HK-2 (cell line): ENCODE measurements around the gene NMT1.
A peak's percentile ranks its signal among the peaks of the same experiment; 100 is the strongest.

Source experiments
- DNase-seq: peaks from one replicate; pipeline ENCODE4 v3.0.0-alpha.2; 2018; ENCODE audit not compliant: unreplicated experiment

NMT1 gene

GRCh38 chr17:45135192-45135977, 74.3 kb downstream of the NMT1 start, which contains the start of gene ACBD4:
TSS of gene ACBD4 (plus strand) at chr17:45135687. CDS start at chr17:45136145, 458 bp downstream.
- peak; percentile 99 for DNase-seq

DNA sequence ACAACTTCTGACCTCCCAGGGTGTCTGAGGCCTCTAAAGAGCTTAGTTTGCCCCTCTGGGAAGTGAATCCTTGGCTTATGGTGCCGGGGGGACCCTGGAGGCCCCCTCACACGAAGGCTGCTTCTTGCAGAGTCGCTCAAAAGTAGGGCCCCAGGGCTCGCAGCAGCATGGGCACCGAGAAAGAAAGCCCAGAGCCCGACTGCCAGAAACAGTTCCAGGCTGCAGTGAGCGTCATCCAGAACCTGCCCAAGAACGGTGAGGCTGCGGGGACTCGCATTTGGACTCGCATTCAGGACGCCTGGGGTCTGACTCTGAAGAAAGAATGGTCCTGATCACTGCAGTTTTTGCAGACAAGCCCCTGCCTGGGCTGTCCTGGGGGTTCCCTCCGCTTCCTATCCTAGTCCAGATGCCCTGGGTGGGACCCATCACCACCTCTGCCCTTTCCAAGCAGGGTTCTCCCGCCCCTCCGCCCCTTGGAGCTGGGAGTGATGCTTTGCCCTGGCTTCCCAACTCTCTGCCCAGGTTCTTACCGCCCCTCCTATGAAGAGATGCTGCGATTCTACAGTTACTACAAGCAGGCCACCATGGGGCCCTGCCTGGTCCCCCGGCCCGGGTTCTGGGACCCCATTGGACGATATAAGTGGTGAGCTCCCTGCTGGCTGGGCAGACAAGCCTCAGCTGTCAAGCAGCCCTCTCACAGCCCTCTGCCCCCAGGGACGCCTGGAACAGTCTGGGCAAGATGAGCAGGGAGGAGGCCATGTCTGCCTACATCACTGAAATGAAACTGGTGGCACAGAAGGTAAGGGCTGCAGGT, 75.1 kb downstream of the NMT1 start:
- DNase-seq = no peak

DNA sequence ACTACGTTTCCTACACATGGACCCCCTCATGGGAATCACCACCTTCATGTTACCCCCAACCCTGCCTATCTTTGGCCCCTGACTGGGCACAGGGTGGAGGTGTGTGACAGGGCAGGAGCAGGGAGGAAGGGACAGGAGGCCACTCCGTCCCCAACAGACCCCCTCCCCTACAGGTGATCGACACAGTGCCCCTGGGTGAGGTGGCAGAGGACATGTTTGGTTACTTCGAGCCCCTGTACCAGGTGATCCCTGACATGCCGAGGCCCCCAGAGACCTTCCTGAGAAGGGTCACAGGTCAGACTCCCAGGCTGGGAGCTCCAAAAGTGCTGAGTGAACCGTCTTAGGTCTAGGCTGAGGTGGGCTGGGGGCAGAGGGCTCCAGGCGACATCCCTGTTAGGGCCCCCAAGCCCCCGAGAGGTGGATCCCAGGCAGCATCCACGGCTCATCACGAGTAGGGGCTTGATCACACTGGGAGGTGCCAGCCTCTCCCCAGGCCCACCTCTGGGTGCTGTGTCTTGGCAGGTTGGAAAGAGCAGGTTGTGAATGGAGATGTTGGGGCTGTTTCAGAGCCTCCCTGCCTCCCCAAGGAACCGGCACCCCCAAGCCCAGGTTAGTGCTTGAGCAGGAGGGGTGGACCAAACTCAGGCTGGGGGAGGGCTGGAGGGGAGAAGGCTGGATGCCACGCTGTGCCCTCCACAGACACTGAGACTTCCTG, 75.9 kb downstream of the NMT1 start:
- no peak for DNase-seq

GRCh38 chr17:45137561-45138305, 76.6 kb downstream of the NMT1 start:
- no peak for DNase-seq

DNA sequence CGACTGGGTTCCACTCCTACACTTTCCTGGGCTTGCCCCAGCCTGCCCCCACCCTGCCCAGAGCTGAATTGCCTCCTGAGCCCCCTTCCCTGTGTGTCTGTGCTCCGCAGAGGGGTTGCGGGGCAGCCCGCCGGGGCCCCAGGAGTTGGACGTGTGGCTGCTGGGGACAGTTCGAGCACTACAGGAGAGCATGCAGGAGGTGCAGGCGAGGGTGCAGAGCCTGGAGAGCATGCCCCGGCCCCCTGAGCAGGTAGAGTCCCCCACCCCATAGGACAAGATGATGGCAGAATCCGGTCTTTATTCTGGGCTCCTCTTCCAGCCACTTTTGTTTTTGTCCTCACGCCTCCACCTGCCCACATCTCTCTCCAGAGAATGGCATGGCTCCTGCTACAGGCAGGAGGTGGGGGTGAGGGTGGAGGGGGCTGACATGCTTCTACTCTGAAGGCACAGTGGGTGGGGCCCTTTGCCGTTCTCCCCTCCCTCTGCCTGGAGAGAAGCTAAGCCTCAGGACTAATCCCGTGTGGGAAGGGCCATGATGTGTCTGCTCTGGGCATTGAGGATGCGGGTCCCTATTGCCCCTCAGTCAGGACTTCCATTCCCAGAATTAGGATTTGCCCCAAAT, 77.9 kb downstream of the NMT1 start:
- DNase-seq = no peak

GRCh38 chr17:45139533-45139920, 78.4 kb downstream of the NMT1 start:
- DNase-seq = no peak

- DNase-seq = no peak
Measured at GRCh38 chr17:45143094-45143670, 82.1 kb downstream of the NMT1 start.

GRCh38 chr17:45143767-45144198, 82.7 kb downstream of the NMT1 start:
- DNase-seq = no peak

GRCh38 chr17:45144199-45145034, 83.3 kb downstream of the NMT1 start:
- no peak for DNase-seq

DNA sequence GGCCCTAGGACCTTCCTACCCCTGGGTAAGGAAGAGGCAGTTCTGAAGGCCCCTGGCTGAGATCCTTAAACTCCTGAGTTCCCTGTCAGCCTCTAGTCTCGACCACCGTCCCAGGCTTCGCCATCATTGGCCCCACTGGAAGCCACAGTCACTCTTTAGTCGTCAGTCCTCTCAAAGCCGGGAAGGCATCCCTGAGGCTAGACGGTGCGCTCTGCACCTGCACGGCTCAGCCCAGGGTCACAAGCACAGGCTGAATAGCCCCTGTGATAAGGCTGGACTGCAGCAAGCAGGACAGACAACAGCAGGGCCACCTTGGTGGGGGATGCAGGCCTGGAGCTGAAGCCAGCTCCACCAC, 83.9 kb downstream of the NMT1 start:
- DNase-seq = no peak

DNA sequence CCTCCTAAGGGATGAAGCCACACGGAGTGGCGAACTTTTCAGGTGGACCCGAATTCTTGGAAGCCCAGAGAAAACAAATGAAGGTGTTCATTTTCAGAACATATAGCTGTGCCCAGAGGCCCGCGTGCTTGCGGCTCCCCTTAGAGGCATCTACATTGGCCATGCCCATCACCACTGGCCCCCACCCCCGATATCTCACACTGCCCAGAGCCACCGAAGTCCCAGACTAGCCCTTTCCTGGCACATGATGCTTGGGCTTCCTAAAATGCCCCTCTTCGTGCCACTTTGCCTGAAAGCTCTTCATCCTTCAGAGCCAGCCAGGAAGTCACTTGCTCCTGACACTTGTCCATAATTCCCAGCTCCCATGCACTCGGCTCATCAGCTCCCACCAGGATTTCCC, 85.0 kb downstream of the NMT1 start:
- DNase-seq = no peak

GRCh38 chr17:45146592-45146889, 85.4 kb downstream of the NMT1 start:
- DNase-seq = no peak

- DNase-seq = peak; percentile 78
Measured at GRCh38 chr17:45146890-45147580, 85.9 kb downstream of the NMT1 start.

DNA sequence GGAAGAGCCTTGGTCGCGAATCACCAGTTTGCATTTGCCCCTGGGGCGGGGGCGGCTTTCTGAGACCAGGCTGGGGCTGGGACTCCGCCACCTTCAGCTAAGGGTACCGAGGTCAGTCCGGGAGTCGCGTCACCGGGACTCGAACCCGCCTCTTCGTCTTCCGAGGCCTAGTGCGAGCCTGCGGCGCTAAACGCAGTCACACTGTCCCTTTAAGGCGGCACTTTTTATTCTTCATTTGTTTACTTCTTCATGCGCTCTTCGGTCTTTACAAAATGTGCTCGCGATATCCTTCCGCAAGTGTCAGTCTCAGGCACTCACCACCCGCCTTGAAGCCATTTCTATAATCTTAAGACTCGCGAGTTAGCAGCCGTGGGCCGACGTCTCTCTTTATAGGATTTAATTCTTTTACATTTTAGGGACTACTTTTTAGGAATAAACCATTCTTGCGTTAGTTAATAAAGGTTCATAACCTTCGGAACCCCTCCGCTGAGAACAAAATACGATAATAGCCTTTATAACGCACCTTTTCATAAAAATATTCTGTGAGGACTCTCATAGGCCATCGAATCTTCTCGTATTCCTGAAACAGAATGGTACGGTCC, 86.6 kb downstream of the NMT1 start:
- peak; percentile 80 for DNase-seq

DNA sequence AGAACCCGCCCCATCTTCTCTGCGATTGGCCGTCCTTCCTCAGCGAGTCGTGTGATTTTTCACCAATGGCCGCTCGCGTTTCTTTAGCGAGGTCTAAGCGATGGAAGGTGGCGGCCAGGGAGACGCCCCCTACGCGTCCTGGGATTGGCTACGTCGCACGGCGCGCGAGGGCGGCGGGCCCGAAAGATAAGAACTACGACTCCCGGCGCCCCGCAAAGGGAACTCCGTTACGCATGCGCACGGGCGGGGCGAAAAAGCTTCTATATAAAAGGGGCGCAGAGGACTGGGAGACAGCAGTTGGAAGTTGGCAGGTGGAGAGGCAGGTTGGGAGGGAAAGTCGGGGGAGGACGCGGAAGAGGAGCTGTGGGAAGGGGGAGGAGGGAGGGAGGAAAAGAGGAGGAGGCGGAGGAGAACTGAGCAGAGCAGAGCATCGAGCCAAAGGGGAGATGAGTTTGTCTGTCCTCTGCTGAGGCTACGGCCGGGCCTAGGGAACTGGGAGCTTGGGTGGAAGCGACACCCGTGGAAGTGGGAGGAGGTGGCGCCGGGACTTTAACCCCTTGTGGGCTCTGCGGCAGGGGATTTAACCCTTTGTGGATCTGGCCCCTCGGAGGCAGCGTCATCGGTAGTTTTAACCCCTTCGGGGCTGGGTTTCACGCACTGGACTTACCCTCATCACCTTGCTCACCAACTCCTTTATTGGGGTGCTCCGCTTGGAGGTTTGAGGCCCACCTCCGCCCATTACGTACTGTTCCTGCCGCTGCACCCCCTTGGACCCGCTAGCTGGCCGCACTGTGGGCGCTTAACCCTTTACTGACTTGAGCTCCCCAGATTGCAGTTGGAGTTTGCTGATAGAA, 87.3 kb downstream of the NMT1 start, which contains the start of gene HEXIM1:
TSS of gene HEXIM1 (plus strand) at position 293 of the 854 bp plus-strand sequence. CDS start 716 bp downstream, outside the sequence.
- peak; percentile 99 for DNase-seq

DNA sequence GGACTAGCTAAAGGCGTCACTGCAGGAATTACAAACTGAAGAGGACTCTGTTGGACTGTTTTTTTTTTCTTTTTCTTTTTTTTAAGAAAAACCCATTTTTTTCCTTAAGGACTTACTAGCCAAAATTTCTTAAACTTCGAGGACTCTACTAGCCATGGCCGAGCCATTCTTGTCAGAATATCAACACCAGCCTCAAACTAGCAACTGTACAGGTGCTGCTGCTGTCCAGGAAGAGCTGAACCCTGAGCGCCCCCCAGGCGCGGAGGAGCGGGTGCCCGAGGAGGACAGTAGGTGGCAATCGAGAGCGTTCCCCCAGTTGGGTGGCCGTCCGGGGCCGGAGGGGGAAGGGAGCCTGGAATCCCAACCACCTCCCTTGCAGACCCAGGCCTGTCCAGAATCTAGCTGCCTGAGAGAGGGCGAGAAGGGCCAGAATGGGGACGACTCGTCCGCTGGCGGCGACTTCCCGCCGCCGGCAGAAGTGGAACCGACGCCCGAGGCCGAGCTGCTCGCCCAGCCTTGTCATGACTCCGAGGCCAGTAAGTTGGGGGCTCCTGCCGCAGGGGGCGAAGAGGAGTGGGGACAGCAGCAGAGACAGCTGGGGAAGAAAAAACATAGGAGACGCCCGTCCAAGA, 88.0 kb downstream of the NMT1 start:
- DNase-seq = peak; percentile 85
